Breast epithelium (tissue), 3 donors: ENCODE results near the gene FCN2.

Experiments used
- POLR2A ChIP-seq: fragments of 450-650 bp; IDR thresholded peaks from one replicate; pipeline ENCODE4 v1.6.1; 2016; ENCODE audit warnings: antibody characterized with exemption, mild to moderate bottlenecking, moderate library complexity
- TF ChIP-seq, protein P1 (sequence below), 3 donors: fragments of 450-650 bp; IDR thresholded peaks; one replicate each; pipeline ENCODE4 v1.5.1; 2016 to 2017; ENCODE audit warnings: antibody characterized with exemption in 3 of 3, mild to moderate bottlenecking in 3 of 3, moderate library complexity in 3 of 3

DNA sequence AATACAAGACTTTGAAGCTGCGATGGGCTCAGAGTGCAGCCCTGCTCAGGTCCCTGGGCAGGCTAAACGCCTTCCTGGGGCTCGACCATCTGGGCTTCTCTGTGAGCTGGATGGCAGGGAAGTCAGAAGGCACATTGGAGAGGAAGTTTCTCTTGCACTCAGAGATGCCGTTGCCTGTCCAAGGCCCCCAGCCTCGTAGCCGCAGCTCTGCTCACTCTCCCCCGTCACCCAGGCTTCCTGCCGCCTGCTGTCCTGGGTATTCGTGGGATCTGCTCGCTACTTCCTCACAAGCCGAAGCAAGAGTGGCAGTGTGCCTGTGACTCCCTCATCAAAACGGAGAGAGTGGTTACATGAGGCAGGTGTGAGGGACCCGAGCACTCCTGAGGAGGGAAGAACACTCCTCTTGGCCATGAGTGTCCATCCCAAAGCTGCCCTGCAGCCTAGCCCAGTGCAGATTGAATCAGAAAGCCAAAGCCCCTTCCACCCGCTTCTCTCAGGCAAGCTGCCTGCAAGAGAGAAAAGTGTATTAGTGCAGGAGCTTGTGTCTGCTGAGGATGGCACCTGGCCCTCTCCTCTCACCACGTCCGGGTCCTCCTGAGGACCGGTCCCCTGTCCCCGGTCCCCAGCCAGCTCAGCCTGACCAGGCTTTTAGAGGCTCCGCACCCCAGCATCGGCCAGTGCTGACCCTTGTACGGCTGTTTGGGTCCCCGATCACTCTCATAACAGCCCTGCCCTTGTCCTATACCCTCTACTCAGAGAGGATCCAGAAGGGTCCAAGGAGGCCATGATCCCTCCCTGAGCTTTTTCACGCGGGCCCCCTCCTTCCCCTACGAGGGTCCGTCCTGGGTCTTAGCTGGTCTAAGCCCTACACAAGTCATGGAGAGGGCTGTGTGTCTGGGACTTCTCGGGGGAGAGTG lies 7.3 kb downstream of the FCN2 start:
- TF ChIP-seq, protein P1, sequence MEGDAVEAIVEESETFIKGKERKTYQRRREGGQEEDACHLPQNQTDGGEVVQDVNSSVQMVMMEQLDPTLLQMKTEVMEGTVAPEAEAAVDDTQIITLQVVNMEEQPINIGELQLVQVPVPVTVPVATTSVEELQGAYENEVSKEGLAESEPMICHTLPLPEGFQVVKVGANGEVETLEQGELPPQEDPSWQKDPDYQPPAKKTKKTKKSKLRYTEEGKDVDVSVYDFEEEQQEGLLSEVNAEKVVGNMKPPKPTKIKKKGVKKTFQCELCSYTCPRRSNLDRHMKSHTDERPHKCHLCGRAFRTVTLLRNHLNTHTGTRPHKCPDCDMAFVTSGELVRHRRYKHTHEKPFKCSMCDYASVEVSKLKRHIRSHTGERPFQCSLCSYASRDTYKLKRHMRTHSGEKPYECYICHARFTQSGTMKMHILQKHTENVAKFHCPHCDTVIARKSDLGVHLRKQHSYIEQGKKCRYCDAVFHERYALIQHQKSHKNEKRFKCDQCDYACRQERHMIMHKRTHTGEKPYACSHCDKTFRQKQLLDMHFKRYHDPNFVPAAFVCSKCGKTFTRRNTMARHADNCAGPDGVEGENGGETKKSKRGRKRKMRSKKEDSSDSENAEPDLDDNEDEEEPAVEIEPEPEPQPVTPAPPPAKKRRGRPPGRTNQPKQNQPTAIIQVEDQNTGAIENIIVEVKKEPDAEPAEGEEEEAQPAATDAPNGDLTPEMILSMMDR (IDR thresholded peaks at IDR 0.05): no peak
- TF ChIP-seq POLR2A: no peak
